Activated gamma-delta T cell treated with Interleukin-2 at 50 U/mL for 16 hours (primary cell): Measurements from ENCODE around the gene SCFD2.

Source experiments
- DNase-seq: peaks from one replicate; pipeline ENCODE4 v3.0.0-alpha.2; 2020

Gene SCFD2

GRCh38 chr4:53132132-53132891 lies 233.5 kb downstream of the SCFD2 start:
- DNase-seq: no peak

GRCh38 chr4:53131562-53131925 lies 234.3 kb downstream of the SCFD2 start:
- no peak for DNase-seq

- no peak for DNase-seq
These were observed 234.8 kb downstream of the SCFD2 start for GRCh38 chr4:53130896-53131561.

DNA sequence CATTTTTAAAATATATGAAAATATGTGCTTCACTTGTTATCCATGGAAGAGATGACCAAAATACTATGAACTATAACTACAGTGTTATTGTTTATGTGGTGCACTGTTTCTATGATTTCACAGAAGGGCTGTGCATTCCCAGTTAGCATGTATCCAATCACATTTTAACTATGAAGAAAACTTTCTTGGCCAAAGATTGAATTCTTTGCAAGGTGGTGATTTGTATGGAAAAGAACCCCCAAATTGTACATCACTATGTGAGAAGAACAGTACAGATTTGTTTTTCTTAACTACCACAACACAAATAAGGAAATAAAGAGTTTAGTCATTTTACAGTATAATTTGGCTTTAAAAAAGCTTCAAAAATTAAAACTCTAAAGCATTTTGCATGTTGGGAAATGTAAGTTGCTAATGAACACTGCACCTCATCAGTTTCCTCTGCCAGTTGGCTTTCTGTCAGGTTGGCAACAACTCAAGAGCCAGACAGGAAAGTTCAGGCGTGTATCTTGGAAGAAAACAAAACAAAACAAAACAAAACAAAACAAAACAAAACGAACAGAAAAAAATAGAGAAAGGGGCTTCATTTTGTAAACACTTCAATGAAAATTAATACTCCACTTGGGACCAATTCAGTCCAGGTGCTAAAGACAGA lies 237.0 kb downstream of the SCFD2 start:
- no peak for DNase-seq

DNA sequence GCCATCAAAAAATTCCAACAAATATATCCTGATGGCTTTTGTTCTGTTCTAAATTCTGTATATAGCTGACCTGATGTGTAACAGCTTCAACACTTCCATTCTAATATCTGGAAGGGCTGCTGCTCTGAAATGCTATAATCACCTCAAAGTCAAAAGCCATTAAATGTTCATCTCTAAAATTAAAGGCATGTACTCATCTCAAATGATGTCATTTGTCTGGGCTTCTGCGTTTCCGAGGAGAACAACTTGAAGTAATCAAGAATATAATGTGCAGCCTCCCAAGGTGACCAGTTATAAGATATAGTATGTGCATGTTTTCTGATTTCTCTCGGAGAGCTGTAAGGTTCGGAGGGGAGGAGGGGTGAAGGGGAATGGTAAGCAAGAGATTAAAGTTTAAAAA lies 237.6 kb downstream of the SCFD2 start:
- DNase-seq: no peak

DNA sequence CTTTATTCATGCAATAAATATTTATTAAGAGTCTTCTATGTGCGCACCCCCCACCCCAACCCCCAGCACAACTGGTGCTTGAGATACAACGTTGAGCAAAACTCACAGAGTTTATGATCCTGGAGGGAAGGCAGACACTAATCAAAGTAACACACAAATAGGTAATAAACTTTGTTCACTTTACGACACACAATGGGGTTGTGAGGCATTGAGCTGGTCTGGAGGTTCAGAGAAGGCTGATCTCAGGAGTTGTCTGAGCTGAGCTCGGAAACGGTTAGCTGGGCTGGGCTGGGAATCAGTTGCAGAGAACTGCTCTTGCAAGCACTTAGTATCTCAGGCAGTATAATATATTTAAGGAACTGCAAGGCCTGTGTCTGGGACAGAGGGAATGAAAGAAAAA lies 238.5 kb downstream of the SCFD2 start:
- no peak for DNase-seq

- no peak for DNase-seq
These were observed 239.8 kb downstream of the SCFD2 start for GRCh38 chr4:53126099-53126498.

DNA sequence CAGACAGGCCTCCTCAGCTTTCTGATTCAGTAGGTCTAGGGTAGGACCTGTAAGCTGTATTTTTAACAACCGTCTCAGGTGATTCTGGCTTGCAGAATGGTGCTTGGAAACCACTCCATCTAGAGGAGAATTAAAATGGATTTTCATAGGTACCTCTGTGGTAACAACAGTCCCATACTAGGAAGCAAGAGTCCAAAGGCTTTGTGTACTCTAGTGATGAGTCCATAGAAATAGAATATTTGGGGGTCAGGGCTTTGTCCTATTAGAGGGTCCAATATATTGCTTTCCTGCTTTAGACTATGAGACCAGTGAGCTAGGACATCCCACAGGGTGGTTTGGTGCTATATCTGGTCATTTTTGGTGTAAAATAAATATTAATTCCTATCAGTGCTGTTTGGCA lies 242.0 kb downstream of the SCFD2 start:
- DNase-seq: no peak

GRCh38 chr4:53123171-53123570 lies 242.7 kb downstream of the SCFD2 start:
- DNase-seq: no peak

- no peak for DNase-seq
These were observed 243.4 kb downstream of the SCFD2 start for GRCh38 chr4:53122280-53123116.

DNA sequence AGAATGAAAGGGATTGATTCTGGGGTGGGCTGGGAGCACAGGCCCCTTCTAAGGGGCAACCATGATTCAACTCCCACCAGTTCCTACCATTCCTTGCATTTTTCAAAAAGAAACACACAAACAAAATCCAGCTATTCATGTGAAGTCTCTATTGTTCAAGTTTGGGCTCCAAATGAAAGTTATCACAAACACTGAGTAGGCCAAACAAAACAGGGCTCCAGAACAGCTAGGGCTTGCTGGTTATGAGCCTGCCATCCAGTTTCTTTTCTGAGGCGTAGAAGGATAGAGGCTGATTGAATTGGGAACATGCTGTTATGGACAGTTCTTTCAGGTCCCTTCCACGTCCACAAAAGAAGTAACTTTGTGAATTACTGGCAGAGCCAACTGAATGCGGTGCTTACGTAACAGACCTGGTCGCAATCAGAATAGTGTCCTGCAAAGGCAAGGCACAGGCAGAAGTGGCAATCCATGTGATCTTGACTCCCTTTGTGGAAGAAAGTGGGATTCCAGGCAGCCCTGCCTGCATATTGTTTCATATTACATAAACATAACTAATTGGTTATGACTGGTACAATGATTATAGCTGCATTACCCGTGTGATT lies 244.5 kb downstream of the SCFD2 start:
- DNase-seq: no peak

- DNase-seq: no peak
These were observed 245.1 kb downstream of the SCFD2 start for GRCh38 chr4:53120778-53121177.

DNA sequence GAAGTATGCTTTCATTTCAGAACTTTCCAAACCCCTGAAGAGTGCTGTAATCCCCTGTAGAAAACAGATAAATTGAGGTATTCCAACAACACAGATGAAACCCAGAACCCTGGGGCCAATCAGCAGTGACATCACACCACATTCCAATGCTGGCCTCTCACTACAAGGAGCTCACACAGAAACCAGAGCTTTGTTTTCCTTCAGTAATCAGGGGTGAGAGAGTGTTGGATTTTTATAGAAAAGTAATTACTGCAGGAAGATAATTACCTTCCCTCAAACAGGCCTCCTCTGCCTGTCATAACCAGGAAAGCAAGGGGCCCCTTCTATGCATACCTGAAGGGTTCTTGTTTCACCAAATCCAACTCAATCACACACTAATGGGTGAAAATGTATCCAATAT lies 246.2 kb downstream of the SCFD2 start:
- DNase-seq: no peak

GRCh38 chr4:53118676-53119075 lies 247.2 kb downstream of the SCFD2 start:
- DNase-seq: no peak

- no peak for DNase-seq
These were observed 248.9 kb downstream of the SCFD2 start for GRCh38 chr4:53116954-53117353.

DNA sequence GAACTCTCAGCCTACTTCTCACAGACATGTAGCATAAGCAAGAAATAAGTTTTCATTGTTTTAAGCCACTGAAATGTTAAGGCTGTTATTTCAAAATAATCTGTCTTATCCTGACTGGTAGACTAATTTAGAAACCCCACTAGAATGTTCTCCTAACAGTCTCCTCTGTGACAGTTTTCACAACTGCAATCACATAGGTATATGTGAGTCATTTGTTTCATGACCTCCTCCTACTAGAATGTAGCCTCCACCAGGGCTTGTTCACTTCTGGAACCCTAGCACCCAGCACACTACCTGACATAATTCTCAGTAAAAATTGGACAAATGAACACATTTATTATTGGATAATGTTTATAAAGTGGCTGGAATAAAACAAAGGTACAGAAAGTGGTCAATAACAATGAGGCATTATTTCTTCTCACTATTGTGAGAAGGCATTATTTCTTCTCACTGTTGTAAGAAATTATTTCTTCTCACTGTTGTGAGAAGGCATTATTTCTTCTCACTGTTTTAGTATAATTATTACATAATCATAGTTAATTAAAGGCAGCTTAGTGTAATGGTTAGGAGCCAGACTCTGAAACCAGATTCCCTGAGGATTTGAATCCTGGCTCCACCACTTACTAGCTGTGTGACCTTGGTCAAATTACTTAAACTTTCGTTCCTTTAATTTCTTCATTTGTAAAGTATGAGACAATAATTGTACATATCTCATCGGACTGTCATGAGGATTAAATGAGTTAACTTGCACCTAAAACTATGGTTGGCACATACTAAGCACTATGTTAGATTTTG lies 252.2 kb downstream of the SCFD2 start:
- no peak for DNase-seq

GRCh38 chr4:53105313-53105712 lies 260.5 kb downstream of the SCFD2 start:
- no peak for DNase-seq

- no peak for DNase-seq
These were observed 262.4 kb downstream of the SCFD2 start for GRCh38 chr4:53103481-53103880.

DNA sequence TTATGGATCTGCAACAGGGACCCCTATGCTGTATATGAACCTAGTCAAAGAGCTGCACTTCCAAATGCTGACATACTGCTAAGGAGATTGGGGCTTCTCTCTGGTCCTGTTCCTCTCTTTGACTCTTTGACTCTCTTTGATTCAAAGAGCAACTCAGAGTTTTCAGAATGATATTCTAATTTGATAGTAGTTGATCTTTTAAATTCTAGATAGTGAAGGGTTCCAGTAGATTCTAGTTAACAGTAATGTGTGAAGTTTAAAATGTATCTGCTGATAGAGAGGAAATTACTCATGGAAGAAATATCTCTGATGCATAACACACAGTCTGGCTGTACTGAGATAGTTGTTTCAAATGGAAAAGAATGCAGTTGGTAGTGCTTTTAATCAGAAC lies 264.7 kb downstream of the SCFD2 start:
- DNase-seq: no peak

GRCh38 chr4:53100501-53101190 lies 265.2 kb downstream of the SCFD2 start:
- no peak for DNase-seq

DNA sequence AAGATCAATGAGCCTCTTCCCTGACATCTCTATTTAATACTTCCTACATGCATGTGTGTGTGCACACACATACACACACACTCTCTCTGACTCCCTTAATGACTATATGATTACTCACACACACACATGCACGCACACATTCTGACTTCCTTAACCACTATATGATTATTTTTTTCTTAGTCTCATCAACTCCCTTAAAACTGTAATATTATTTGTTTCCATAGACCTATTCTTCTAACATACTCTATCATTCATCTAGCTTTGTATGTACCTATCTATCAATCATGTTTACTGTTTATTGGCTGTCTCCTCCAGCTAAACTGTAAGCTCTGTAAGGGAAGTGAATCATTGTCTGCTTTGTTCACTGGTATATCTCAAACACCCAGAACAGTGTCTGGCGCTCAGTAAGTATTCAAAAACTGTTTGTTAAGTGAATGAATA lies 267.2 kb downstream of the SCFD2 start:
- no peak for DNase-seq
